Activated T-cell treated with anti-CD3 and anti-CD28 coated beads, Interleukin-2, amount 50 U/mL, for 24 hours (primary cell): Measurements from ENCODE around the gene ZNF610.
"Not testable (repeated sequence)": the region's sequence is repeated elsewhere in the genome, so short reads cannot be mapped to it uniquely, and the experiment has no call there.

ENCODE experiments used
- DNase-seq: peaks from one replicate; pipeline ENCODE4 v3.0.0-alpha.2; 2020
- H3K27ac Mint-ChIP-seq: 2 replicates; pipeline ENCODE4 v1.8.0; 2020; ENCODE audit warnings: mild to moderate bottlenecking, mixed read lengths
- H3K27me3 Mint-ChIP-seq: 2 replicates; pipeline ENCODE4 v1.8.0; 2020; ENCODE audit warnings: mixed read lengths
- H3K36me3 Mint-ChIP-seq: 2 replicates; pipeline ENCODE4 v1.8.0; 2020; ENCODE audit warnings: low read depth, mixed read lengths
- H3K4me1 Mint-ChIP-seq: 2 replicates; pipeline ENCODE4 v1.8.0; 2020; ENCODE audit warnings: low read depth, mixed read lengths
- H3K4me3 Mint-ChIP-seq: 2 replicates; pipeline ENCODE4 v1.8.0; 2020; ENCODE audit warnings: mild to moderate bottlenecking, moderate library complexity, mixed read lengths
- H3K9me3 Mint-ChIP-seq: 2 replicates; pipeline ENCODE4 v1.8.0; 2020; ENCODE audit warnings: mixed read lengths

Gene ZNF610

GRCh38 chr19:52336117-52336790, at the start of gene ZNF610:
ZNF610 (plus strand) TSS chr19:52336243; CDS start chr19:52349173, 12,930 bp downstream.
- Mint-ChIP-seq H3K27ac (peak within 1 kb of the TSS; percentile 94), H3K9me3 (peaks cover 43% of the 10 kb centered on the region), H3K36me3 (peaks cover 57% of the 10 kb centered on the region), H3K4me1 (peaks cover 15% of the 10 kb centered on the region), H3K27me3 (no peaks in the 10 kb centered on the region), H3K4me3 (peak within 1 kb of the TSS; percentile 91)
- peak; percentile 91 for DNase-seq

GRCh38 chr19:52286256-52286655, 49.8 kb upstream of the ZNF610 start:
- H3K4me1 Mint-ChIP-seq: no peaks in the 10 kb centered on the region
- DNase-seq: no peak
- no peak overlapping the region for H3K27ac Mint-ChIP-seq
- peaks cover 97% of the 10 kb centered on the region for H3K36me3 Mint-ChIP-seq
- no peaks in the 10 kb centered on the region for H3K27me3 Mint-ChIP-seq
- no peak overlapping the region for H3K4me3 Mint-ChIP-seq
- peaks cover 55% of the 10 kb centered on the region for H3K9me3 Mint-ChIP-seq

GRCh38 chr19:52291781-52292180, 44.3 kb upstream of the ZNF610 start:
- H3K4me1 Mint-ChIP-seq: peaks cover 3% of the 10 kb centered on the region
- H3K36me3 Mint-ChIP-seq: peaks cover 82% of the 10 kb centered on the region
- peaks cover 47% of the 10 kb centered on the region for H3K9me3 Mint-ChIP-seq
- no peak overlapping the region for H3K4me3 Mint-ChIP-seq
- H3K27ac Mint-ChIP-seq: no peak overlapping the region
- no peaks in the 10 kb centered on the region for H3K27me3 Mint-ChIP-seq
- DNase-seq: no peak

- H3K9me3 Mint-ChIP-seq: peaks cover 48% of the 10 kb centered on the region
- H3K36me3 Mint-ChIP-seq: peaks cover 79% of the 10 kb centered on the region
- H3K27ac Mint-ChIP-seq: not testable (repeated sequence)
Observed at GRCh38 chr19:52292946-52293345, 43.1 kb upstream of the ZNF610 start.

GRCh38 chr19:52296400-52296772, 39.7 kb upstream of the ZNF610 start:
- Mint-ChIP-seq H3K27ac (peak overlapping the region; percentile 55), H3K9me3 (peaks cover 52% of the 10 kb centered on the region), H3K4me1 (peaks cover 17% of the 10 kb centered on the region), H3K4me3 (peak overlapping the region; percentile 74), H3K36me3 (peaks cover 82% of the 10 kb centered on the region), H3K27me3 (no peaks in the 10 kb centered on the region)
- DNase-seq: peak; percentile 30

More at GRCh38 chr19:52292946-52293345, 43.1 kb upstream of the ZNF610 start:
- not testable (repeated sequence) for H3K27me3 Mint-ChIP-seq, DNase-seq, H3K4me3 Mint-ChIP-seq
- peaks cover 11% of the 10 kb centered on the region for H3K4me1 Mint-ChIP-seq

- peaks cover 82% of the 10 kb centered on the region for H3K36me3 Mint-ChIP-seq
- no peaks in the 10 kb centered on the region for H3K27me3 Mint-ChIP-seq
- peak within 1 kb of the TSS; percentile 96 for H3K27ac Mint-ChIP-seq
- peaks cover 53% of the 10 kb centered on the region for H3K9me3 Mint-ChIP-seq
- peak; percentile 79 for DNase-seq
- peak within 1 kb of the TSS; percentile 88 for H3K4me3 Mint-ChIP-seq
- peaks cover 17% of the 10 kb centered on the region for H3K4me1 Mint-ChIP-seq
Observed at GRCh38 chr19:52296773-52297600, 39.1 kb upstream of the ZNF610 start, which contains the start of gene ZNF480. ZNF480 (plus strand) TSS chr19:52297169; CDS start chr19:52300413, 3,244 bp downstream.

- Mint-ChIP-seq H3K9me3 (peaks cover 49% of the 10 kb centered on the region), H3K27me3 (no peaks in the 10 kb centered on the region), H3K27ac (peak overlapping the region; percentile 96), H3K36me3 (peaks cover 83% of the 10 kb centered on the region), H3K4me3 (peak overlapping the region; percentile 88), H3K4me1 (peaks cover 17% of the 10 kb centered on the region)
- no peak for DNase-seq
Observed at GRCh38 chr19:52297601-52298364, 38.3 kb upstream of the ZNF610 start.

- no peaks in the 10 kb centered on the region for H3K4me1 Mint-ChIP-seq
- H3K36me3 Mint-ChIP-seq: peaks cover 92% of the 10 kb centered on the region
- H3K27me3 Mint-ChIP-seq: no peaks in the 10 kb centered on the region
- H3K9me3 Mint-ChIP-seq: peaks cover 64% of the 10 kb centered on the region
- H3K4me3 Mint-ChIP-seq: no peak overlapping the region
- no peak overlapping the region for H3K27ac Mint-ChIP-seq
- no peak for DNase-seq
Observed at GRCh38 chr19:52307275-52307674, 28.8 kb upstream of the ZNF610 start.

GRCh38 chr19:52322429-52322828, 13.6 kb upstream of the ZNF610 start:
- no peak overlapping the region for H3K27ac Mint-ChIP-seq
- peaks cover 75% of the 10 kb centered on the region for H3K9me3 Mint-ChIP-seq
- no peaks in the 10 kb centered on the region for H3K27me3 Mint-ChIP-seq
- H3K4me1 Mint-ChIP-seq: no peaks in the 10 kb centered on the region
- DNase-seq: no peak
- H3K36me3 Mint-ChIP-seq: peaks cover 87% of the 10 kb centered on the region
- H3K4me3 Mint-ChIP-seq: no peak overlapping the region

GRCh38 chr19:52331757-52332156, 4.3 kb upstream of the ZNF610 start:
- peaks cover 8% of the 10 kb centered on the region for H3K4me1 Mint-ChIP-seq
- DNase-seq: no peak
- H3K36me3 Mint-ChIP-seq: peaks cover 53% of the 10 kb centered on the region
- H3K9me3 Mint-ChIP-seq: peaks cover 60% of the 10 kb centered on the region
- H3K4me3 Mint-ChIP-seq: no peak overlapping the region
- H3K27ac Mint-ChIP-seq: no peak overlapping the region
- no peaks in the 10 kb centered on the region for H3K27me3 Mint-ChIP-seq

GRCh38 chr19:52335768-52336116, 301 bp upstream of the ZNF610 start:
- DNase-seq: no peak
- Mint-ChIP-seq H3K36me3 (peaks cover 56% of the 10 kb centered on the region), H3K4me1 (peaks cover 15% of the 10 kb centered on the region), H3K27me3 (no peaks in the 10 kb centered on the region), H3K9me3 (peaks cover 45% of the 10 kb centered on the region), H3K27ac (peak overlapping the region; percentile 94), H3K4me3 (peak overlapping the region; percentile 91)

- DNase-seq: no peak
- Mint-ChIP-seq H3K27ac (peak overlapping the region; percentile 94), H3K4me1 (peaks cover 15% of the 10 kb centered on the region), H3K36me3 (peaks cover 53% of the 10 kb centered on the region), H3K27me3 (no peaks in the 10 kb centered on the region), H3K4me3 (peak overlapping the region; percentile 91), H3K9me3 (peaks cover 40% of the 10 kb centered on the region)
Observed at GRCh38 chr19:52336791-52337381, 843 bp downstream of the ZNF610 start.

GRCh38 chr19:52339022-52339421, 3.0 kb downstream of the ZNF610 start:
- not testable (repeated sequence) for H3K27ac Mint-ChIP-seq, H3K27me3 Mint-ChIP-seq, DNase-seq, H3K4me3 Mint-ChIP-seq
- Mint-ChIP-seq H3K9me3 (peaks cover 26% of the 10 kb centered on the region), H3K4me1 (peaks cover 17% of the 10 kb centered on the region), H3K36me3 (peaks cover 38% of the 10 kb centered on the region)

GRCh38 chr19:52343548-52343947, 7.5 kb downstream of the ZNF610 start:
- Mint-ChIP-seq H3K27me3 (no peaks in the 10 kb centered on the region), H3K4me3 (no peak overlapping the region), H3K27ac (no peak overlapping the region), H3K9me3 (peaks cover 10% of the 10 kb centered on the region), H3K4me1 (peaks cover 2% of the 10 kb centered on the region), H3K36me3 (peaks cover 25% of the 10 kb centered on the region)
- DNase-seq: peak; percentile 57
